Measurements from ENCODE around the gene MGST3. TPM values are rescaled to one million over a fixed set of nuclear protein-coding genes. Genes with fewer than 3 reads are reported as not detected.

The MGST3 gene
- total RNA-seq, 1 donor from 2014 or later, result 177 TPM

GRCh38 chr1:165666152-165666825, 35.3 kb downstream of the MGST3 start:
- no peaks in the 10 kb centered on the region for H3K9me3 ChIP-seq
- no peak for TF ChIP-seq CTCF (IDR thresholded peaks at IDR 0.05)
- H3K4me1 ChIP-seq, result no peaks in the 10 kb centered on the region
- H3K27me3 ChIP-seq, result no peaks in the 10 kb centered on the region
- peaks cover 53 to 71% of the 10 kb centered on the region in 2 donors for H3K36me3 ChIP-seq
- H3K4me3 ChIP-seq, result no peak overlapping the region
- no peak overlapping the region for H3K27ac ChIP-seq
- no peak for DNase-seq (ENCODE audit: low spot score in 2 of 2)
- intact Hi-C loops (cut with DNase I), result no loop called here

GRCh38 chr1:165668184-165668583, 37.1 kb downstream of the MGST3 start:
- no peak for TF ChIP-seq CTCF (IDR thresholded peaks at IDR 0.05)
- DNase-seq (ENCODE audit: low spot score in 2 of 2), result no peak
- peaks cover 46 to 69% of the 10 kb centered on the region in 2 donors for H3K36me3 ChIP-seq
- H3K9me3 ChIP-seq, result no peaks in the 10 kb centered on the region
- intact Hi-C loops (cut with DNase I), result no loop called here
- no peak overlapping the region for H3K27ac ChIP-seq
- no peaks in the 10 kb centered on the region for H3K4me1 ChIP-seq
- no peak overlapping the region for H3K4me3 ChIP-seq
- no peaks in the 10 kb centered on the region for H3K27me3 ChIP-seq

GRCh38 chr1:165671526-165671925, 40.5 kb downstream of the MGST3 start:
- DNase-seq (ENCODE audit: low spot score in 2 of 2), result no peak
- H3K4me1 ChIP-seq, result no peaks in the 10 kb centered on the region
- H3K9me3 ChIP-seq, result no peaks in the 10 kb centered on the region
- H3K4me3 ChIP-seq, result no peak overlapping the region
- TF ChIP-seq CTCF (IDR thresholded peaks at IDR 0.05), result no peak
- H3K27ac ChIP-seq, result no peak overlapping the region
- H3K27me3 ChIP-seq, result no peaks in the 10 kb centered on the region
- intact Hi-C loops (cut with DNase I), result no loop called here
- peaks cover 31 to 48% of the 10 kb centered on the region in 2 donors for H3K36me3 ChIP-seq

GRCh38 chr1:165674599-165674998, 43.6 kb downstream of the MGST3 start:
- TF ChIP-seq CTCF (IDR thresholded peaks at IDR 0.05), result no peak

GRCh38 chr1:165675794-165676193, 44.8 kb downstream of the MGST3 start:
- no peak for DNase-seq (ENCODE audit: low spot score in 2 of 2)
- no peak for TF ChIP-seq CTCF (IDR thresholded peaks at IDR 0.05)
- Histone ChIP-seq H3K36me3 (peaks cover 12 to 60% of the 10 kb centered on the region in 2 donors), H3K27me3 (no peaks in the 10 kb centered on the region), H3K9me3 (no peaks in the 10 kb centered on the region), H3K4me3 (no peak overlapping the region), H3K27ac (no peak overlapping the region), H3K4me1 (no peaks in the 10 kb centered on the region)
- intact Hi-C loops (cut with DNase I), result no loop called here

More at GRCh38 chr1:165674599-165674998, 43.6 kb downstream of the MGST3 start:
- DNase-seq (ENCODE audit: low spot score in 2 of 2), result no peak
- no peaks in the 10 kb centered on the region for H3K4me1 ChIP-seq
- intact Hi-C loops (cut with DNase I), result no loop called here
- no peak overlapping the region for H3K4me3 ChIP-seq
- no peaks in the 10 kb centered on the region for H3K27me3 ChIP-seq
- peaks cover 12 to 49% of the 10 kb centered on the region in 2 donors for H3K36me3 ChIP-seq
- H3K27ac ChIP-seq, result no peak overlapping the region
- H3K9me3 ChIP-seq, result no peaks in the 10 kb centered on the region
